Measurements from ENCODE around the gene MED17. TPM values are rescaled to one million over a fixed set of nuclear protein-coding genes. Genes with fewer than 3 reads are reported as not detected.
A peak's percentile ranks its signal among the peaks of the same experiment; 100 is the strongest.

The MED17 gene
- total RNA-seq, 1 experiment from 2014 or later = 26.9 TPM

GRCh38 chr11:93738647-93739081, 45.4 kb upstream of the MED17 start:
- Histone ChIP-seq H3F3A (ENCODE audit: insufficient read depth, low read depth) (peaks cover 88% of the 10 kb centered on the region), H3K27me3 (ENCODE audit: insufficient read depth, low read depth) (no peaks in the 10 kb centered on the region), H3K4me2 (peak overlapping the region; percentile 98), H3K79me2 (ENCODE audit: low read depth) (peaks cover 93% of the 10 kb centered on the region), H3K4me3 (peak overlapping the region; percentile 81), H3K9me2 (ENCODE audit: insufficient read depth) (no peaks in the 10 kb centered on the region), H3K36me3 (ENCODE audit: low read depth) (peaks cover 74% of the 10 kb centered on the region), H3K9me3 (ENCODE audit: insufficient read depth, low read depth) (no peaks in the 10 kb centered on the region), H4K20me1 (ENCODE audit: insufficient read depth) (peaks cover 63% of the 10 kb centered on the region), H3K27ac (peak overlapping the region; percentile 99), H3K4me1 (replicated peaks; ENCODE audit: insufficient read depth) (peaks cover 45% of the 10 kb centered on the region), H2AFZ (no peak overlapping the region)
- ChIA-PET POLR2A (ENCODE audit: unreplicated experiment) (interaction anchor here (0.6 to 0.7 kb wide), 3 partner anchors 43 to 56 kb away, joined by 4 to 8 read pairs (median 6); no protein-coding TSS in a partner anchor), CTCF (interaction anchor here (0.6 kb wide), 1 partner anchor 1004 kb away, joined by 3 read pairs; no protein-coding TSS in a partner anchor)
- TF ChIP-seq CTCF (conservative IDR thresholded peaks at IDR 0.05) (no peak), EZH2 (IDR thresholded peaks at IDR 0.05; ENCODE audit: low read depth) (no peak)
- no TSS peak for BruUV-seq (replicated peaks)
- no peak for DNase-seq
- intact Hi-C loops (cut with micrococcal nuclease; ENCODE audit: unreplicated experiment) = no loop called here

DNA sequence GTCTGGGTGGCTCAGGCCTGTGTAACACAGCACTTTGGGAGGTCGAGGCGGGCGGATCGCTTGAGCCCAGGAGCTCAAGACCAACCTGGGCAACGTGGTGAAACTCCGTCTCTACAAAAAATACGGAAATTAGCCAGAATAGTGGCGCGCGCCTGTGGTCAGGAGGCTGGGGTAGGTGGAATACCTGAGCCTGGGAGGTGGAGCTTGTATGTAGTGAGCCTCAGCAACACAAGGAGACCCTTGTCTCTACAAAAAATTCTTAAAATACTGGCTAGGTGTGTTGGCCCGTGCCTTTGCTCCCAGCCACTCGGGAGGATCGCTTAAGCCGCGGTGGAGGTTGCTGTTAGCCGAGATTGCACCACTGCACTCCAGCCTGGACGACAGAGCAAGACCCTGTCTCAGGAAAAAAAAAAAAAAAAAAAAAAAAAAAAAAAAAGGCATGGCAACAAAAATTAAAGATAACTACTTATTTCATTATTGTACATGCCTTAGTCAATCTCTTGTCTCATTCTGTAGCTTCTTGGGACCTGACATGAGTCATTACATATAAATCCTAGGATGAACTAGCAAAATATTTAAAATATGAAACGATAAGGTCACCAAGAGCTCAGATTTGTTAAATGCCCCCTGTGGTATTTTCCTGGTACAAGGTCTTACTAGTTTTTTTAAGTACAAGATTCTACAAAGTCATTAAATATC, 43.9 kb upstream of the MED17 start:
- peak overlapping the region; percentile 81 for H3K4me3 ChIP-seq
- POLR2A ChIA-PET (ENCODE audit: unreplicated experiment) = interaction anchor here (0.5 to 1.4 kb wide), 8 partner anchors 20 to 1936 kb away, joined by 3 to 30 read pairs (median 9); partner anchors contain the start of gene MED17
- peaks cover 91% of the 10 kb centered on the region for H3K79me2 ChIP-seq (ENCODE audit: low read depth)
- no peaks in the 10 kb centered on the region for H3K9me3 ChIP-seq (ENCODE audit: insufficient read depth, low read depth)
- H3K4me2 ChIP-seq = peak overlapping the region; percentile 98
- DNase-seq = peak; percentile 62 to 85
- peak overlapping the region; percentile 99 for H3K27ac ChIP-seq
- TF ChIP-seq EZH2 (IDR thresholded peaks at IDR 0.05; ENCODE audit: low read depth) = no peak
- no peak for TF ChIP-seq CTCF (conservative IDR thresholded peaks at IDR 0.05)
- H3K27me3 ChIP-seq (ENCODE audit: insufficient read depth, low read depth) = no peaks in the 10 kb centered on the region
- peaks cover 65% of the 10 kb centered on the region for H3K36me3 ChIP-seq (ENCODE audit: low read depth)
- peaks cover 73% of the 10 kb centered on the region for H3F3A ChIP-seq (ENCODE audit: insufficient read depth, low read depth)
- H2AFZ ChIP-seq = no peak overlapping the region
- CTCF ChIA-PET = interaction anchor here (0.7 kb wide), 1 partner anchor 58 kb away, joined by 7 read pairs; no protein-coding TSS in a partner anchor
- intact Hi-C loops (cut with micrococcal nuclease; ENCODE audit: unreplicated experiment) = loop anchor here (1.0 to 2.0 kb wide), 2 partner anchors 44 to 103 kb away; partner anchors contain the start of gene MED17
- no TSS peak for BruUV-seq (replicated peaks)
- H3K9me2 ChIP-seq (ENCODE audit: insufficient read depth) = no peaks in the 10 kb centered on the region
- peaks cover 45% of the 10 kb centered on the region for H3K4me1 ChIP-seq (replicated peaks; ENCODE audit: insufficient read depth)
- peaks cover 53% of the 10 kb centered on the region for H4K20me1 ChIP-seq (ENCODE audit: insufficient read depth)

DNA sequence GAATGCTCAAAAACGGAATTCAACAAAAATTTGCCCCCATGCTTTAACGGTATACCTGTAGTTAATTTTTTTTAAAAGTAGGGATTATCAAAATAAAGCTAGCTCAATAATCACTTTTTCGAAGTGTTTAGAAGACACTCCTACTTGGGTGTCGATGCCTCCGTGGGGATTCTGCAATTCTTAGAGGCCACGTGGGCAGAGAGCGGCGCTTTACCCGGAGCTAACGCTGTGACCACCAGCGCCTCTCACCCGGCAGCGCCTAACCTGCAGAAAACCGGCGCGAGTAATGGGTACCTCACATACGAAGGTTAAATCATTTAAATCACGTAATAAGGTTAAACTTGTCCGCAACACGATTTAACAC, 43.4 kb upstream of the MED17 start:
- peaks cover 47% of the 10 kb centered on the region for H4K20me1 ChIP-seq (ENCODE audit: insufficient read depth)
- H3K4me3 ChIP-seq = peak overlapping the region; percentile 81
- peak overlapping the region; percentile 98 for H3K4me2 ChIP-seq
- H2AFZ ChIP-seq = no peak overlapping the region
- TSS peak; percentile 54 for BruUV-seq (replicated peaks)
- ChIA-PET POLR2A (ENCODE audit: unreplicated experiment) (interaction anchor here (0.6 to 1.4 kb wide), 4 partner anchors 20 to 391 kb away, joined by 4 to 30 read pairs (median 10); partner anchors contain the start of gene MED17), CTCF (interaction anchor here (0.6 to 1.5 kb wide), 3 partner anchors 43 to 1002 kb away, joined by 3 to 9 read pairs (median 7); partner anchors contain the start of gene MED17)
- intact Hi-C loops (cut with micrococcal nuclease; ENCODE audit: unreplicated experiment) = loop anchor here (1.0 to 2.0 kb wide), 2 partner anchors 44 to 102 kb away; partner anchors contain the start of gene MED17
- no peak for TF ChIP-seq EZH2 (IDR thresholded peaks at IDR 0.05; ENCODE audit: low read depth)
- peak; percentile 20 to 61 for DNase-seq
- peaks cover 68% of the 10 kb centered on the region for H3F3A ChIP-seq (ENCODE audit: insufficient read depth, low read depth)
- H3K27me3 ChIP-seq (ENCODE audit: insufficient read depth, low read depth) = no peaks in the 10 kb centered on the region
- peaks cover 85% of the 10 kb centered on the region for H3K79me2 ChIP-seq (ENCODE audit: low read depth)
- H3K4me1 ChIP-seq (replicated peaks; ENCODE audit: insufficient read depth) = peaks cover 40% of the 10 kb centered on the region
- H3K9me3 ChIP-seq (ENCODE audit: insufficient read depth, low read depth) = no peaks in the 10 kb centered on the region
- H3K36me3 ChIP-seq (ENCODE audit: low read depth) = peaks cover 59% of the 10 kb centered on the region
- H3K27ac ChIP-seq = peak overlapping the region; percentile 99
- no peaks in the 10 kb centered on the region for H3K9me2 ChIP-seq (ENCODE audit: insufficient read depth)
